ENCODE data around the gene CTBS.

CTBS gene, protein sequence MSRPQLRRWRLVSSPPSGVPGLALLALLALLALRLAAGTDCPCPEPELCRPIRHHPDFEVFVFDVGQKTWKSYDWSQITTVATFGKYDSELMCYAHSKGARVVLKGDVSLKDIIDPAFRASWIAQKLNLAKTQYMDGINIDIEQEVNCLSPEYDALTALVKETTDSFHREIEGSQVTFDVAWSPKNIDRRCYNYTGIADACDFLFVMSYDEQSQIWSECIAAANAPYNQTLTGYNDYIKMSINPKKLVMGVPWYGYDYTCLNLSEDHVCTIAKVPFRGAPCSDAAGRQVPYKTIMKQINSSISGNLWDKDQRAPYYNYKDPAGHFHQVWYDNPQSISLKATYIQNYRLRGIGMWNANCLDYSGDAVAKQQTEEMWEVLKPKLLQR

DNA sequence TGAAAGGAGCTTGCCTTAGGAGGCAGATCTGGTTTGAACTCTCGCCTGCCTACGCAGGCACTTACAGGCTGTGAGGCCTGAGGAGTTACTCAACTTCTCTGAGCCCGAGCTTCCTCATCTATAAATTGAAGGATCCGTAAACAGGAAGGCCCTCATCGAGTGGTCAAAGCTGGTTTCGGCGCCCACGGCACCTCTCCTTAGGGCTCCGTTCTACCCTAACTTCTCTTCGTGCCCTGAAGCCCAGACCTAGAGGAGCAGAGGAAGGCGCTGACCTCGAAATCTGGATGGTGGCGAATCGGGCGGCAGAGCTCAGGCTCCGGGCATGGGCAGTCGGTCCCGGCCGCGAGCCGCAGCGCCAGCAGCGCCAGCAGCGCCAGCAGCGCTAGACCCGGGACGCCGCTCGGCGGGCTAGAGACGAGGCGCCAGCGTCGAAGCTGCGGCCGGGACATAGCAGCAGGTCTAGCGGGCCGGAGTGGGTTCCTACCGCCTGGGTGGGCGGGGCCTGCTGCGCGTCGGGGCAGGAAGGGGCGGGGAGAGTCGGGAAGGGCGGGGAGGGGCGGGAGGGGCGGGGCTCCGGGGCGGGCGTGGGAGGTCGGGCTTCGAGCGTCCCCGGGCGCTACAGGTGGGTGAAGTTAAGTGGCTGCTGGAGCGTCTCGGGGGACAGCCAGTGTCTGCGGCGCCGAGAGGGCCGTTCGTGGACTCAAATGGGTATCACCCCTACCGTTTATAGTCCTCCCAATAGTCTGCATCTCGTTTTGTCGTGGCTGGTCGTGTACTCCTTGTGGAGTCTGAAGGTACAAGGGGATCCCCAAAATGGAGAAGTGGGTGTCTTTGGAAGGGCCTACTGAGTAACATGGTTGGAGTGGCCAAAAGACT is at the start of gene CTBS:
Gene CTBS (minus strand): TSS at position 474 of the 876 bp plus-strand sequence. CDS start 25 bp downstream, at position 449.
- H3K4me3 ChIP-seq (ENCODE audit: low read depth, low read length), result peak within 1 kb of the TSS; percentile 90
- TF ChIP-seq, protein P1, sequence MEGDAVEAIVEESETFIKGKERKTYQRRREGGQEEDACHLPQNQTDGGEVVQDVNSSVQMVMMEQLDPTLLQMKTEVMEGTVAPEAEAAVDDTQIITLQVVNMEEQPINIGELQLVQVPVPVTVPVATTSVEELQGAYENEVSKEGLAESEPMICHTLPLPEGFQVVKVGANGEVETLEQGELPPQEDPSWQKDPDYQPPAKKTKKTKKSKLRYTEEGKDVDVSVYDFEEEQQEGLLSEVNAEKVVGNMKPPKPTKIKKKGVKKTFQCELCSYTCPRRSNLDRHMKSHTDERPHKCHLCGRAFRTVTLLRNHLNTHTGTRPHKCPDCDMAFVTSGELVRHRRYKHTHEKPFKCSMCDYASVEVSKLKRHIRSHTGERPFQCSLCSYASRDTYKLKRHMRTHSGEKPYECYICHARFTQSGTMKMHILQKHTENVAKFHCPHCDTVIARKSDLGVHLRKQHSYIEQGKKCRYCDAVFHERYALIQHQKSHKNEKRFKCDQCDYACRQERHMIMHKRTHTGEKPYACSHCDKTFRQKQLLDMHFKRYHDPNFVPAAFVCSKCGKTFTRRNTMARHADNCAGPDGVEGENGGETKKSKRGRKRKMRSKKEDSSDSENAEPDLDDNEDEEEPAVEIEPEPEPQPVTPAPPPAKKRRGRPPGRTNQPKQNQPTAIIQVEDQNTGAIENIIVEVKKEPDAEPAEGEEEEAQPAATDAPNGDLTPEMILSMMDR (IDR thresholded peaks at IDR 0.05; ENCODE audit: low read depth, low read length), result no peak
- TF ChIP-seq, protein P2, sequence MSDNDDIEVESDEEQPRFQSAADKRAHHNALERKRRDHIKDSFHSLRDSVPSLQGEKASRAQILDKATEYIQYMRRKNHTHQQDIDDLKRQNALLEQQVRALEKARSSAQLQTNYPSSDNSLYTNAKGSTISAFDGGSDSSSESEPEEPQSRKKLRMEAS (IDR thresholded peaks at IDR 0.05; ENCODE audit: low read depth, low read length), result 0 out of 2 replicates have a peak, but pooled peaks have one; percentile 36
- TF ChIP-seq MYC (IDR thresholded peaks at IDR 0.05; ENCODE audit: low read depth, low read length), result 0 out of 2 replicates have a peak, but pooled peaks have one; percentile 50
- peak; percentile 73 for TF ChIP-seq POLR2A (IDR thresholded peaks at IDR 0.05; ENCODE audit: extremely low read depth, insufficient read length)
- peak; percentile 93 for DNase-seq (ENCODE audit: low read depth)

DNA sequence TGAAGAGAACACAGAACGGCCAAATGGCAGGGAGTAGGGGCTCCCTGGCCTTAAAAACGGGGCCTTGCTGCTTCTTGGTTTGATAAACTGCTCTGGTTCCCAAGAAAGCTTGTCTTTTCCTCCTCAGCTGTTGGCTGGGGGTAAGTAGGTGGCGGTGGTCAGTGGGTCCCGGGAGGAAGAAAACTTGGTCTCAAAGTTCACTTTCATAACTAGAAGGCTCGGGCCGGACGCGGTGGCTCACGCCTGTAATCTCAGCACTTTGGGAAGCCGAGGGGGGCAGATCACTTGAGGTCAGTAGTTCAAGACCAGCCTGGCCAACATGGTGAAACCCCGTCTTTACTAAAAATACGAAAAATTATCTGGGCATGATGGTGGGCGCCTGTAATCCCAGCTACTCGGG is 47.3 kb upstream of the CTBS start:
- no peak overlapping the region for H3K4me3 ChIP-seq (ENCODE audit: low read depth, low read length)
- TF ChIP-seq POLR2A (IDR thresholded peaks at IDR 0.05; ENCODE audit: extremely low read depth, insufficient read length), result no peak
- TF ChIP-seq, protein P1 (IDR thresholded peaks at IDR 0.05; ENCODE audit: low read depth, low read length), result no peak
- TF ChIP-seq MYC (IDR thresholded peaks at IDR 0.05; ENCODE audit: low read depth, low read length), result no peak
- TF ChIP-seq, protein P2 (IDR thresholded peaks at IDR 0.05; ENCODE audit: low read depth, low read length), result no peak

DNA sequence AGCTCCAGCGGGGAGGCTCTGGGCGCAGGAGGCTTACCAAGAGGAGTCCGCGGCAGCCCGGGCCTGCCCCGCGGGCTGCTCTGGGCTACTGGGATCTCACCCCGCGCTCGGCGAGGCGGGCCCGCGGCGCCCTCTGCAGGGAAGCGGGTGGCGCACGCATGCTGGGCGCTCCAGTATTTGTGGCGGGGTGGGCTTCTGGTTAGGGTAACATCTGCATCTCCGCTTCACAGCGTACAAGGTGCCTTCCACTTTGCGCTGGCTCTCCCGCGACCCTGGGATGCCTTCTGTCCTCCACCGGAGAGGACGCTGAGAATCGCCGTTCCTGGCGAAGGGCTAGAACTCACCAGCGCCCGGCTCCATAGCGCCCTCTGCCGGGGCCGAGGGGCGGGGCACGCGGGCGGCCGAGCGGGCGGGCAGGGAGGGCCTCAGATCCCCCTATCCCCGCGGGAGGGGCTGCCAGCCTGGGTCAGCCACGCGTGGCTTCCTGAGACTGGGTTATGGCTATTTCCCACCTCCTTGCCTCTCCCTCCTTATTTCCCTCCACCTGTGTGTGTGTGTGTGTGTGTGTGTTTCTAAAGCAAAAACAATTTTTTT is 46.6 kb upstream of the CTBS start:
- TF ChIP-seq, protein P2 (IDR thresholded peaks at IDR 0.05; ENCODE audit: low read depth, low read length), result peak; percentile 10; the same call in 1 of the 2 replicates
- TF ChIP-seq, protein P1 (IDR thresholded peaks at IDR 0.05; ENCODE audit: low read depth, low read length), result peak; percentile 44
- TF ChIP-seq POLR2A (IDR thresholded peaks at IDR 0.05; ENCODE audit: extremely low read depth, insufficient read length) (peak; percentile 28), MYC (IDR thresholded peaks at IDR 0.05; ENCODE audit: low read depth, low read length) (no peak; the same call in 1 of the 2 replicates)
- DNase-seq (ENCODE audit: low read depth), result peak; percentile 88

More for the DNA sequence above, 47.3 kb upstream of the CTBS start:
- no peak for DNase-seq (ENCODE audit: low read depth)

DNA sequence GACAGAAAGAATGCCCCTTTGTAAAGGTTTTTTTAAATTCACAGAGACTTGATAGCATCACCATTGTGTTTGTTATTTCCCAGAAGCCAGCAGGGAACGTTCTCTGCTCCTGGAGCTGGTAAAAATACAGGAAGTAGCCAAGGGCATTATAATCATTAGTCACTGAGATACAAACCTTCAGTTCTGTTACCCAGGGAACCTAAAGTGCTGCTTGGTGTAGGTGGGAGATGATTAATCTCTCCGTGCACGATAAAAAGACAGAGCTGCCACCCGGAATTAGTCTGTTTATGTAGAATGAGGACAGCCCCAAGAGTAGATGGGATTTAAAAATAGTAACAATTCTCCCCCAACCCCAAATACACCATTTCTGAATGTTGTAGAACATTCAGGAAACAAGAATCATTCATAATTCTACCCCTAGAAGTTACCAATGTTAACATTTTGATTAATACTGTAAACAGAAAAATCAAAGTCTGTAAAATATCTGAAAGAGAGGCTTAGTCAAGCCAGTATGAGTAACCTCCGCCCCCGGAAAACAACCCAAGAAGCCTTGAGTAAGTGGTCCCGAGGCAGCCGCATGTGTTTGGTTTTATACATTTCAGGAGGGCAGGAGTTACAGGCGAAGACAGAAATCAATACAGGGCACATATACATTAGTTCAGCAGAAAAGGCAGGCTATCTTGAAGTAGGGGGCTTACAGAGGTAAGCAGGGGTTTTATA is 45.3 kb upstream of the CTBS start:
- peak; percentile 60 for DNase-seq (ENCODE audit: low read depth)
- no peak overlapping the region for H3K4me3 ChIP-seq (ENCODE audit: low read depth, low read length)
- TF ChIP-seq MYC (IDR thresholded peaks at IDR 0.05; ENCODE audit: low read depth, low read length) (no peak), POLR2A (IDR thresholded peaks at IDR 0.05; ENCODE audit: extremely low read depth, insufficient read length) (no peak)
- TF ChIP-seq, protein P1 (IDR thresholded peaks at IDR 0.05; ENCODE audit: low read depth, low read length), result no peak
- TF ChIP-seq, protein P2 (IDR thresholded peaks at IDR 0.05; ENCODE audit: low read depth, low read length), result no peak

More for the DNA sequence above, 46.6 kb upstream of the CTBS start:
- H3K4me3 ChIP-seq (ENCODE audit: low read depth, low read length), result peak overlapping the region; percentile 52

DNA sequence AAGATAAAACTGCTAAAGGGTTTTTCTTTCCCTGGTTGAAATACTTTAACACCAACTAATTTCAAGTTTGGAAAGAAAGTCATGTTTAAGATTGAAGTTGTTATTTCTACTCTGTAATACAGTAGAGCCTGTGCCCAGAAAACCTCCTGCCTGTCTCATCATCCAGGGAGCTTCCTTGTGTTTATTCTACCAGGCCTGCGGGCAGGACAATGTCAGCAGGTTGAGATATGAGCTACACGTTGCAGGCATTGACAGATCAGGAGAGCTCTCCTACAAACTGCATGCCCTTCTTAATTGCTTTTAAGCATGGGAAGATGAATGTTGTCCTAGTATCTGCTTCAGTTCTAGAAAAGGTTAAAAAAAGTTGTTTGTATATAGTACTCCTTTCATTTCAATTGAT is 43.1 kb upstream of the CTBS start:
- no peak overlapping the region for H3K4me3 ChIP-seq (ENCODE audit: low read depth, low read length)
- no peak for TF ChIP-seq MYC (IDR thresholded peaks at IDR 0.05; ENCODE audit: low read depth, low read length)
- TF ChIP-seq POLR2A (IDR thresholded peaks at IDR 0.05; ENCODE audit: extremely low read depth, insufficient read length), result no peak
- TF ChIP-seq, protein P2 (IDR thresholded peaks at IDR 0.05; ENCODE audit: low read depth, low read length), result no peak
- TF ChIP-seq, protein P1 (IDR thresholded peaks at IDR 0.05; ENCODE audit: low read depth, low read length), result no peak

More for the DNA sequence above, 43.1 kb upstream of the CTBS start:
- no peak for DNase-seq (ENCODE audit: low read depth)

Data from NB4 (cell line).